Nephron (organoid): ENCODE measurements around the gene IQSEC1.

Experiments
- H3K27ac Mint-ChIP-seq, 3 experiments: 2 replicates each; pipeline ENCODE4 v1.8.0; 2020; ENCODE audit warnings: mixed read lengths in 3 of 3, mild to moderate bottlenecking in 2 of 3, moderate library complexity in 1 of 3
- H3K27me3 Mint-ChIP-seq: 2 replicates; pipeline ENCODE4 v1.8.0; 2021; ENCODE audit warnings: low read depth, mild to moderate bottlenecking, moderate library complexity, mixed read lengths
- H3K36me3 Mint-ChIP-seq: 2 replicates; pipeline ENCODE4 v1.8.0; 2020; ENCODE audit warnings: low read depth, mixed read lengths
- H3K4me1 Mint-ChIP-seq: 2 replicates; pipeline ENCODE4 v1.8.0; 2020; ENCODE audit warnings: mixed read lengths
- H3K4me3 Mint-ChIP-seq, 3 experiments: 2 replicates each; pipeline ENCODE4 v1.8.0; 2020; ENCODE audit warnings: mild to moderate bottlenecking in 3 of 3, mixed read lengths in 3 of 3, moderate library complexity in 2 of 3
- H3K9me3 Mint-ChIP-seq: 2 replicates; pipeline ENCODE4 v1.8.0; 2020; ENCODE audit warnings: mixed read lengths
- TF ChIP-seq, protein P1 (sequence below), 3 experiments: fragments of 200-600 bp; sonication (generic); IDR thresholded peaks; one replicate each; pipeline ENCODE4 v1.5.0; 2021; ENCODE audit warnings: antibody characterized with exemption in 3 of 3; ENCODE audit not compliant: unreplicated experiment in 3 of 3

The IQSEC1 gene

DNA sequence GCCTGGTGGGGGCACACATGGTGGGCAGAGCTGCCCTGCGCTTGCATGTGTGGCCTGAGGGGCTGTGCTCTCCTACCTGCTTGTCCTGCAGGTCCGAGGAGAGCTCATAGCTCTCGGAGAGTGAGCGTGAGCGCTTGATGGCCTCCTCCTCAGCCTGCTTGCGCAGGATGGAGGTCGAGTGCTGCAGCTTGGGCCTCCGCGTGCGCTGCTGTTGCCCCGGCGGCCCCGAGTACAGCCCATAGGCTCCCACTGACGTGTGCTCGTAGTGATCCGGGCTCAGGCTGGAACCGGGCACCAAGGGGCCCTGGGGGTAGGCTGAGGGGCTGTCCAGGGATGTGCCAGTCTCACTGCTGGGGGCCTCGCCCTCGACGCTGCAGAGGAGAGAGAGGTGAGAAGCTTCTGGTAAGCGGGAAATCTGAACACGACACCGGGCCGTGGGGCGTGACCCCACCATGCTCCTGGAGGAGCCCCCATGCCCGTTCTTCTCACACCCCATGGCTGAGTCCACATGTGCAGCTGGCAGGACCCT is 131.7 kb downstream of the IQSEC1 start:
- Mint-ChIP-seq H3K9me3 (no peaks in the 10 kb centered on the region), H3K4me3 (no peak overlapping the region), H3K27me3 (no peaks in the 10 kb centered on the region), H3K4me1 (peaks cover 55% of the 10 kb centered on the region), H3K27ac (no peak overlapping the region), H3K36me3 (peaks cover 9% of the 10 kb centered on the region)
- TF ChIP-seq, protein P1, sequence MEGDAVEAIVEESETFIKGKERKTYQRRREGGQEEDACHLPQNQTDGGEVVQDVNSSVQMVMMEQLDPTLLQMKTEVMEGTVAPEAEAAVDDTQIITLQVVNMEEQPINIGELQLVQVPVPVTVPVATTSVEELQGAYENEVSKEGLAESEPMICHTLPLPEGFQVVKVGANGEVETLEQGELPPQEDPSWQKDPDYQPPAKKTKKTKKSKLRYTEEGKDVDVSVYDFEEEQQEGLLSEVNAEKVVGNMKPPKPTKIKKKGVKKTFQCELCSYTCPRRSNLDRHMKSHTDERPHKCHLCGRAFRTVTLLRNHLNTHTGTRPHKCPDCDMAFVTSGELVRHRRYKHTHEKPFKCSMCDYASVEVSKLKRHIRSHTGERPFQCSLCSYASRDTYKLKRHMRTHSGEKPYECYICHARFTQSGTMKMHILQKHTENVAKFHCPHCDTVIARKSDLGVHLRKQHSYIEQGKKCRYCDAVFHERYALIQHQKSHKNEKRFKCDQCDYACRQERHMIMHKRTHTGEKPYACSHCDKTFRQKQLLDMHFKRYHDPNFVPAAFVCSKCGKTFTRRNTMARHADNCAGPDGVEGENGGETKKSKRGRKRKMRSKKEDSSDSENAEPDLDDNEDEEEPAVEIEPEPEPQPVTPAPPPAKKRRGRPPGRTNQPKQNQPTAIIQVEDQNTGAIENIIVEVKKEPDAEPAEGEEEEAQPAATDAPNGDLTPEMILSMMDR (IDR thresholded peaks at IDR 0.05; ENCODE audit: unreplicated experiment in 3 of 3) = no peak

GRCh38 chr3:12940854-12941253 is 132.4 kb downstream of the IQSEC1 start:
- TF ChIP-seq, protein P1 (IDR thresholded peaks at IDR 0.05; ENCODE audit: unreplicated experiment in 3 of 3) = no peak
- Mint-ChIP-seq H3K27ac (no peak overlapping the region), H3K4me1 (peaks cover 48% of the 10 kb centered on the region), H3K36me3 (peaks cover 9% of the 10 kb centered on the region), H3K9me3 (no peaks in the 10 kb centered on the region), H3K4me3 (no peak overlapping the region), H3K27me3 (no peaks in the 10 kb centered on the region)

GRCh38 chr3:12939137-12939536 is 134.1 kb downstream of the IQSEC1 start:
- Mint-ChIP-seq H3K27me3 (no peaks in the 10 kb centered on the region), H3K9me3 (no peaks in the 10 kb centered on the region), H3K36me3 (peaks cover 12% of the 10 kb centered on the region), H3K27ac (peak overlapping the region; percentile 68 to 88 (median 68)), H3K4me3 (no peak overlapping the region), H3K4me1 (peaks cover 45% of the 10 kb centered on the region)
- TF ChIP-seq, protein P1 (IDR thresholded peaks at IDR 0.05; ENCODE audit: unreplicated experiment in 3 of 3) = no peak

- H3K27me3 Mint-ChIP-seq = no peaks in the 10 kb centered on the region
- H3K9me3 Mint-ChIP-seq = no peaks in the 10 kb centered on the region
- peaks cover 12% of the 10 kb centered on the region for H3K36me3 Mint-ChIP-seq
- H3K4me3 Mint-ChIP-seq = no peak overlapping the region
- H3K4me1 Mint-ChIP-seq = peaks cover 51% of the 10 kb centered on the region
- H3K27ac Mint-ChIP-seq = peak overlapping the region; percentile 68 to 88 (median 68)
- TF ChIP-seq, protein P1 (IDR thresholded peaks at IDR 0.05; ENCODE audit: unreplicated experiment in 3 of 3) = no peak
These were observed 134.9 kb downstream of the IQSEC1 start for GRCh38 chr3:12938258-12938711.

- Mint-ChIP-seq H3K27ac (no peak overlapping the region), H3K4me1 (peaks cover 51% of the 10 kb centered on the region), H3K9me3 (no peaks in the 10 kb centered on the region), H3K36me3 (peaks cover 12% of the 10 kb centered on the region), H3K4me3 (no peak overlapping the region), H3K27me3 (no peaks in the 10 kb centered on the region)
- TF ChIP-seq, protein P1 (IDR thresholded peaks at IDR 0.05; ENCODE audit: unreplicated experiment in 3 of 3) = no peak
These were observed 137.1 kb downstream of the IQSEC1 start for GRCh38 chr3:12935861-12936830.
